ENCODE measurements around the gene NRXN2. TPM values are rescaled to one million over a fixed set of nuclear protein-coding genes. Genes with fewer than 3 reads are reported as not detected.

NRXN2 gene
- total RNA-seq, 1 donor from 2014 or later, result not detected

DNA sequence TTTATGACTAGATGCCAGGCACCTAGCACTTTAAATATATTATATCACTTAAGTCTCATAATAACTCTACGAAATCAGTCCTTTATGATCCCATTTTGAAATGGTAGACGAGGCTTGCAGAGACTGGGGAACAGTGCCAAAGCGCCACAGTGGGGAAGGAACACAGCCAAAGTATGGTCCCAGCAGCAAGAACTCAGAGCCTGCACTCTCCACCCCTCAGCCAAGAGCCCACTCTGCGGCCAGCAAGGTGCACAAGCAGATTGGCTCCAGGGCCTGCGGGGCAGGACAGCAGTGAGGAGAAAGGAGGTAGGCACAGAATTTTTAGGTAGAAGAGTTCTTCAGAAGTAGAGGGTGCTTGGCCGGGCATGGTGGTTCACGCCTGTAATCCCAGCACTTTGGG, 61.4 kb downstream of the NRXN2 start:
- Histone ChIP-seq H3K4me3 (ENCODE audit: low read depth, low read length) (no peak overlapping the region), H3K36me3 (ENCODE audit: control insufficient read depth, insufficient read depth, low read length) (no peaks in the 10 kb centered on the region), H3K27me3 (ENCODE audit: control insufficient read depth, insufficient read depth, low read length) (no peaks in the 10 kb centered on the region)
- TF ChIP-seq, protein P1, sequence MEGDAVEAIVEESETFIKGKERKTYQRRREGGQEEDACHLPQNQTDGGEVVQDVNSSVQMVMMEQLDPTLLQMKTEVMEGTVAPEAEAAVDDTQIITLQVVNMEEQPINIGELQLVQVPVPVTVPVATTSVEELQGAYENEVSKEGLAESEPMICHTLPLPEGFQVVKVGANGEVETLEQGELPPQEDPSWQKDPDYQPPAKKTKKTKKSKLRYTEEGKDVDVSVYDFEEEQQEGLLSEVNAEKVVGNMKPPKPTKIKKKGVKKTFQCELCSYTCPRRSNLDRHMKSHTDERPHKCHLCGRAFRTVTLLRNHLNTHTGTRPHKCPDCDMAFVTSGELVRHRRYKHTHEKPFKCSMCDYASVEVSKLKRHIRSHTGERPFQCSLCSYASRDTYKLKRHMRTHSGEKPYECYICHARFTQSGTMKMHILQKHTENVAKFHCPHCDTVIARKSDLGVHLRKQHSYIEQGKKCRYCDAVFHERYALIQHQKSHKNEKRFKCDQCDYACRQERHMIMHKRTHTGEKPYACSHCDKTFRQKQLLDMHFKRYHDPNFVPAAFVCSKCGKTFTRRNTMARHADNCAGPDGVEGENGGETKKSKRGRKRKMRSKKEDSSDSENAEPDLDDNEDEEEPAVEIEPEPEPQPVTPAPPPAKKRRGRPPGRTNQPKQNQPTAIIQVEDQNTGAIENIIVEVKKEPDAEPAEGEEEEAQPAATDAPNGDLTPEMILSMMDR (IDR thresholded peaks at IDR 0.05; ENCODE audit: insufficient read depth, low read length, severe bottlenecking), result no peak
- DNase-seq (ENCODE audit: low read depth) (no peak), FAIRE-seq (no peak)

DNA sequence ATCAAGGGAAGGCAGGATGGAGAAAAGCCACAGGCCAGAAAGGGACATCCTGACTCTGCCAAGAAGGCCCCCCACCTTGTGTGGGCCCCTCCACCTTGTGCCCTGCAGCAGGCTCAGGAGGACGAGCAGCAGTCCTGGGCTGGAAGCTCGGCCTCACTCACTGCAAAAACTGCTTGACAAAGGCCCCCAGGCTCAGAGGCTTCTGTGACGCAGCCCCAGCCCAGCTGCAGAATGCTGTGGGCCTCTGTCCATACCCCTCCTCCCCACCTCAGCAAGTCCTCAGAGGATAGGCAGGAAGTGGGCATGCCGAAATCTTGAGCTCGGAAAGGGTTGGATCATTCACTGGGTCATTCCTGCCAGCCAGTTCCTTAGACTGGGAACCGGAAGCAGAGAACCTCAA, 61.9 kb downstream of the NRXN2 start:
- Histone ChIP-seq H3K36me3 (ENCODE audit: control insufficient read depth, insufficient read depth, low read length) (no peaks in the 10 kb centered on the region), H3K4me3 (ENCODE audit: low read depth, low read length) (no peak overlapping the region), H3K27me3 (ENCODE audit: control insufficient read depth, insufficient read depth, low read length) (no peaks in the 10 kb centered on the region)
- FAIRE-seq (no peak), DNase-seq (ENCODE audit: low read depth) (no peak)
- TF ChIP-seq, protein P1 (IDR thresholded peaks at IDR 0.05; ENCODE audit: insufficient read depth, low read length, severe bottlenecking), result no peak

DNA sequence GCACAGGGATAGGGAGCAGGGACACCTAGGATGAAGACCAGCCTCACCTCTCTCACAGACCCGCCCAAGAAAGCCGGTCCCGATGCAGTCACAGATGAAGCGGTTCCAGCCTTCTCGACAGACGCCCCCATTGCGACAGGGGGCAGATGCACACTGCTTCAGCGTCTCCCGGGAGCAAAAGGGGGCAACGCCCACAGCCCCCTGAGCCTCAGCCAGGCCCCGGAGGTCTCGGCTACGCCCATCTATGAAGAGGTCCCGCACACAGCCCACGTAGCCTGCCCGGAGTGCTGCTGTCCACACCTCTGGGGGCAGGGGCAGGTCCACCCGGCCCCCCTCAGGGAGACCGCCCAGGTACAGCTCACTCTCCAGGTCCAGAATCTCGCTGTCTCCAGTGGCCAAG, 62.3 kb downstream of the NRXN2 start:
- Histone ChIP-seq H3K4me3 (ENCODE audit: low read depth, low read length) (no peak overlapping the region), H3K36me3 (ENCODE audit: control insufficient read depth, insufficient read depth, low read length) (no peaks in the 10 kb centered on the region), H3K27me3 (ENCODE audit: control insufficient read depth, insufficient read depth, low read length) (no peaks in the 10 kb centered on the region)
- no peak for FAIRE-seq
- no peak for DNase-seq (ENCODE audit: low read depth)
- TF ChIP-seq, protein P1 (IDR thresholded peaks at IDR 0.05; ENCODE audit: insufficient read depth, low read length, severe bottlenecking), result no peak

DNA sequence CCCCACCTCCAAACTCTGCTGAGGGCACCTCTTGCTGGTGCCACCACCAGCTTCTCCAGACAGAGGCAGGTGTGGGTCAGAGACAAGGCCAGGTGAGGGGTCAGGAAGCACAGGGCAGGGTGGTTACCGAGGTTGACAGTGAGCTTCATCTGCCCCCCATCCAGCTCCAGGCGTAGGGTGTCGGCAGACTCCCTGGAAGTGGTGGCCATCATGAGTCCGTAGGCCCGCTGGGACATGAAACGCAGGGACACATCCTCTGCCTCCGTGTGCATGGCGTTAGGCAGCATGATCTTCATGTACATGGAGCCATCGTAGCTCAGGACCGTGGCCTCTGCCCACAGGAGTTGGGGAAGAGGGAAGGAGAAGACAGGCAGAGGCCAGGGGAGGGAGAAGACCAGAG, 62.8 kb downstream of the NRXN2 start:
- no peak overlapping the region for H3K4me3 ChIP-seq (ENCODE audit: low read depth, low read length)
- TF ChIP-seq, protein P1 (IDR thresholded peaks at IDR 0.05; ENCODE audit: insufficient read depth, low read length, severe bottlenecking), result no peak
- H3K36me3 ChIP-seq (ENCODE audit: control insufficient read depth, insufficient read depth, low read length), result no peaks in the 10 kb centered on the region
- FAIRE-seq (no peak), DNase-seq (ENCODE audit: low read depth) (no peak)
- H3K27me3 ChIP-seq (ENCODE audit: control insufficient read depth, insufficient read depth, low read length), result no peaks in the 10 kb centered on the region

DNA sequence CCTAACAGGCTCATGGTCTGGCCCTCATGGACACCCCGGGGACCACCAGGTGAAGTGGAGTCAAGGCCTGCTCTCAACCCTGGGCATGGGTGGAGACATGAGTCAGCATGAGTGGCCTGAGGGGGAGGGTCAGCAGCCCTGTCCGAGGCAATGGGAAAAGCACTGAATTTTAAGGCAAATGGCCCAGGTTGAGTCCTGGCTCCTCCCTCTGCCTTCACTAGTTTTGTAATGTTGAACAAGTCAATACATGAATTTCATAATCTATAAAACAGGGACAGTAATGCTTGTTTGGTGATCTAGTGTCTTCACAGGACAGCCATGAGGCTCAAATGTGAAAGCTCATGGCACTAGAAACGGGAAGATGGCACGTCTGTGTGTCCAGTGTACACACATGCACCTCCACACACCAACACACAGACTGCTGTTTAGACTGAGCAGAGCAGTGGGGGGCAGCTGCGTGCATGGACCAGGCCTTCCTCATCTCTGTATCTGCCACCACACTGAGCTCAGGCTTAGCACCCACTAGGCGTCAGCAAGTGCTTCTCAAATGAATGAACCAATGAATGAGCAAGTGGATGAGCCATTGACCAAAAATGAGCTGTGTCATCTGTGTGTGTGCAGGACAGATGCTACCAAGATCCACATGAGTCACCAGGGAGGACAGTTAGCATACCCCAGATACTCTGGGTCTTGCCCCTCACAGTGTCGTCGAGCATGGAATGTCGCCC, 63.4 kb downstream of the NRXN2 start:
- Histone ChIP-seq H3K27me3 (ENCODE audit: control insufficient read depth, insufficient read depth, low read length) (no peaks in the 10 kb centered on the region), H3K36me3 (ENCODE audit: control insufficient read depth, insufficient read depth, low read length) (no peaks in the 10 kb centered on the region), H3K4me3 (ENCODE audit: low read depth, low read length) (no peak overlapping the region)
- TF ChIP-seq, protein P1 (IDR thresholded peaks at IDR 0.05; ENCODE audit: insufficient read depth, low read length, severe bottlenecking), result peak; percentile 18
- FAIRE-seq (peak; percentile 52), DNase-seq (ENCODE audit: low read depth) (peak; percentile 93)

DNA sequence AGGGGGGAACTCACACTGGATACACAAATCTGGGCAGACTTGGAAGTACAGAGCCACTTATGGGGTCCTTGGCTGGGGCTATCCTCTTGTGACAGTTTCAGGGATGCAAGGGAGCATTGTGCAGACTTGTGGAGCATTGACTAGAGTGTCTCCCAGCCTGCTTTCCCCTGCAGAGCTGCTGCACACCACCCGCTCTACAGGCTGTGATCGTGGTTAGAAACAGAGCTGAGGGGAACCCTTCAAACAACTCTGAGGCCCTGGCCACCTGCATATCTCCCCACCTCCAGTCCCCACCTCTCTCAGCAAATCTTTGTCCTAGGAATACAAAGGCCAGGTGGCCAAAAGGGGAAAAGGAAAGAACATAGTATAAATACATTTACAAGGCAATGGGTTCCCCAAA, 64.7 kb downstream of the NRXN2 start:
- DNase-seq (ENCODE audit: low read depth) (no peak), FAIRE-seq (no peak)
- TF ChIP-seq, protein P1 (IDR thresholded peaks at IDR 0.05; ENCODE audit: insufficient read depth, low read length, severe bottlenecking), result no peak
- H3K36me3 ChIP-seq (ENCODE audit: control insufficient read depth, insufficient read depth, low read length), result no peaks in the 10 kb centered on the region
- H3K4me3 ChIP-seq (ENCODE audit: low read depth, low read length), result no peak overlapping the region
- no peaks in the 10 kb centered on the region for H3K27me3 ChIP-seq (ENCODE audit: control insufficient read depth, insufficient read depth, low read length)

Measured in bronchial epithelial cell (primary cell).